Amygdala (tissue), 56 donors: ENCODE measurements around the gene SLC25A39.
A peak's percentile ranks its signal among the peaks of the same experiment; 100 is the strongest.

Source experiments
- DNase-seq, 56 donors: peaks; one replicate each; lab custom pipeline; 2025; lab: John Stamatoyannopoulos, UW

The SLC25A39 gene

GRCh38 chr17:44283344-44284023 lies 41.1 kb downstream of the SLC25A39 start:
- no peak for DNase-seq

GRCh38 chr17:44282264-44282663 lies 42.4 kb downstream of the SLC25A39 start:
- no peak for DNase-seq

GRCh38 chr17:44281570-44281969 lies 43.1 kb downstream of the SLC25A39 start:
- DNase-seq, result no peak

- DNase-seq, result no peak
These were observed 44.2 kb downstream of the SLC25A39 start for GRCh38 chr17:44280392-44280937.

GRCh38 chr17:44279666-44280391 lies 44.8 kb downstream of the SLC25A39 start:
- peak in 38 of 56 donors; percentile 4 to 60 (median 22) for DNase-seq

- no peak for DNase-seq
These were observed 45.3 kb downstream of the SLC25A39 start for GRCh38 chr17:44279346-44279665.

- no peak for DNase-seq
These were observed 46.6 kb downstream of the SLC25A39 start for GRCh38 chr17:44277976-44278375.

GRCh38 chr17:44273607-44274006 lies 51.0 kb downstream of the SLC25A39 start:
- DNase-seq, result no peak

- DNase-seq, result no peak
These were observed 51.7 kb downstream of the SLC25A39 start for GRCh38 chr17:44272954-44273353.

- no peak for DNase-seq
These were observed 52.2 kb downstream of the SLC25A39 start for GRCh38 chr17:44272321-44272951.
